Stimulated activated CD4-positive, alpha-beta T cell treated with anti-CD3 and anti-CD28 coated beads, TNF-alpha, amount 100 ng/mL, for 24 hours (primary cell): ENCODE data around the gene STOML1.
"Not testable (repeated sequence)": the region's sequence is repeated elsewhere in the genome, so short reads cannot be mapped to it uniquely, and the experiment has no call there.

Experiments used
- DNase-seq, 3 experiments: peaks; one replicate each; pipeline ENCODE4 v3.0.0-alpha.2; 2020; ENCODE audit warnings: low read depth in 3 of 3

The STOML1 gene

GRCh38 chr15:73987250-73987649, 4.8 kb downstream of the STOML1 start:
- no peak for DNase-seq

GRCh38 chr15:73986776-73987056, 5.4 kb downstream of the STOML1 start:
- DNase-seq, result no peak

- no peak for DNase-seq
Measured at GRCh38 chr15:73986055-73986775, 5.9 kb downstream of the STOML1 start.

- DNase-seq, result no peak
Measured at GRCh38 chr15:73985101-73985873, 6.8 kb downstream of the STOML1 start.

- no peak for DNase-seq
Measured at GRCh38 chr15:73984208-73984979, 7.7 kb downstream of the STOML1 start.

- DNase-seq, result no peak
Measured at GRCh38 chr15:73983773-73984172, 8.3 kb downstream of the STOML1 start.

GRCh38 chr15:73983211-73983727, 8.8 kb downstream of the STOML1 start:
- no peak for DNase-seq

- peak in 1 of 3 experiments; percentile 46 for DNase-seq
Measured at GRCh38 chr15:73982222-73982962, 9.7 kb downstream of the STOML1 start.

- no peak for DNase-seq
Measured at GRCh38 chr15:73981761-73982221, 10.3 kb downstream of the STOML1 start.

- no peak for DNase-seq
Measured at GRCh38 chr15:73979636-73980035, 12.5 kb downstream of the STOML1 start.

- DNase-seq, result no peak
Measured at GRCh38 chr15:73978896-73979295, 13.2 kb downstream of the STOML1 start.

- DNase-seq, result not testable (repeated sequence)
Measured at GRCh38 chr15:73975440-73976125, 16.5 kb downstream of the STOML1 start.

GRCh38 chr15:73973683-73974200, 18.4 kb downstream of the STOML1 start:
- DNase-seq, result not testable (repeated sequence)

- DNase-seq, result peak; percentile 57 to 79 (median 71)
Measured at GRCh38 chr15:73972984-73973682, 19.0 kb downstream of the STOML1 start.

- DNase-seq, result no peak
Measured at GRCh38 chr15:73969151-73969759, 22.8 kb downstream of the STOML1 start.

GRCh38 chr15:73968461-73968860, 23.6 kb downstream of the STOML1 start:
- no peak for DNase-seq

GRCh38 chr15:73965758-73966113, 26.4 kb downstream of the STOML1 start:
- no peak for DNase-seq

GRCh38 chr15:73965094-73965757, 26.9 kb downstream of the STOML1 start:
- DNase-seq, result peak in 2 of 3 experiments; percentile 40 to 63

GRCh38 chr15:73964736-73965093, 27.4 kb downstream of the STOML1 start:
- DNase-seq, result peak; percentile 70 to 83 (median 77)
